GM18873 (cell line): ENCODE data around the gene SPATA2L.

Experiments used
- ATAC-seq: cut with Tn5 transposase; IDR thresholded peaks from one replicate; pipeline ENCODE4 v1.9.1; 2021; ENCODE audit warnings: mild to moderate bottlenecking, moderate library complexity, moderate number of reproducible peaks; ENCODE audit not compliant: unreplicated experiment, low FRiP score

Gene SPATA2L

DNA sequence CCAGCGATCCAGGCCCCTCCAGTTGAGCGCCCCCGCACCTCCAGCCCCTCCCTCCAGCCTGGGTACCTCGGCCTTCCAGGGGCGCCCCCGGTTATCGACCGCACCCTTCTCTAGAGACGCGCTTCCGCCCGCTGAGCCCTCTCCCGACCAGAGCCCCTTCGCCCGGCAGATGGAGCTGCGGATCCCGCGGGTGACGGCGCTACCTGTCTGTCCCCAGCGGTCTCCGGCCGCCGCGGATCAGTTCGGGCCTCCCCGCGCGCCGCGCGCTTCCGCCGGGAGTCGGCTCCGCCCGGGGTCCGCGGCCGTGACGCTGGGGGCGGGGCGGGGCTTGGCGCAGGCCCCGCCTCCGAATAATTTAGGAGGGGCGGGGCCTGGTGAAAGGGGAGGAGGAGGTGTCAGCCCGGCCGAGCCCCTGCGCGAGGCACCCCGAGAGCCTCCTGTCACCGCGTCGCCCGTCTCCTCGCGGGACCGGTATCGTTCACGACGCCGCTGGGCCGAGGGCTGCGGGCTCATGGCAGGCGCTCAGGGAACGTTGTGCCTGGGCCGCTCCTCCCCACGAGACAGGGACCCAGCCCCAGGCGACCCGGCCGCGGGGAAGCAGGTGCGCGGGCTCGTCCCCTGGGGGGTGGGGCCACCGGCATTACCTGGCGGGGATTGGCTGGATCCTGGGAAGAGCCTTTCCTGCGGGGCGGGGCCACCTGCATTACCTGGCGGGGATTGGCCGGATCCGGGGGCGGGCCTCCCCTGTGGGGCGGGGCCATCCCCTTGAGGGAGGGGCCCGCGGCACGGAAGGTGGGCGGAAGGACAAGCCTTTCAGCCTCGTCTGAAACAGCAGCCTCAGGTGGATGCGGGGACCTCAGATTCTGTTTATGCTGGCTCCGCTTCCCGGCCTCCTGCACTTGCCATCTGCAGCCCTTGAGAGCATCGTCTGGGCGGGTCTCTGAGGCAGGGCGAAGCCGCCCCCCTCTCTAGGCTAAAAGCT lies at the start of gene SPATA2L:
SPATA2L (minus strand) TSS at position 281 of the 982 bp plus-strand sequence. CDS start 473 bp downstream, outside the sequence.
- peak; percentile 47 for ATAC-seq

GRCh38 chr16:89749637-89750036 lies 48.1 kb upstream of the SPATA2L start:
- ATAC-seq: no peak

DNA sequence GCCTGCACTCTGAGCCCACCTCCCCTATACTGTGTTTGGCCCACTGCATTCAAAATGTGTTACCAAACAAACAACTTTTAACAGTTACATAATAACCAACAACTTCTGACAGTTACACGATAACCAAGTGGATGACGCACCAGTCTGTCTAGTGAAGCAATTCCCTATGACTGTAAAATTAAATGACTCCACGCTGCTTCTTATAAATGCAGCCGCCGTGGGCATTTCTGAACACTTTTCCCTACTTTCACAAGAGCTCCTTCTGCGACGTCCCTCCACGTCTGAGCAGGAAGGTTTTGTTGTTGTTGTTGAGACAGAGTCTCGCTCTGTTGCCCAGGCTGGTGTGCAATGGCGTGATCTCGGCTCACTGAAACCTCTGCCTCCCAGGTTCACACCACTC lies 47.4 kb upstream of the SPATA2L start:
- ATAC-seq: no peak

DNA sequence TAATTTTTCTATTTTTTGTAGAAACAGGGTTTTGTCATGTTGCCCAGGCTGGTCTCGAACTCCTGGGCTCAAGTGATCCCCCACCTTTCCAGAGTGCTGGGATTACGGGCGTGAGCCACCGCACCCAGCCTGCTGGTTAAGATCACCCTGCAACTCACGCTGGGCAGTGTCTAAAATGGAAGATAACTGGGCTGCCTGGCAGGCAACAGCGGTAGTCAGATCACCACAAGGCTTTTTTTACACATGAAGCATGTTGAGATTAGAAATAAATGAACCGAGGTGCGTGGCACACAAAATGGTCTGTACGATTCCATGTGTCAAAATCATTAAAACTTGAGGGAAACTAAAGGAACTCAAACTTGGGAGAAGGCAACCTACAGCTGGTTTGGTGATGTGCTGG lies 46.6 kb upstream of the SPATA2L start:
- no peak for ATAC-seq

GRCh38 chr16:89746043-89746442 lies 44.5 kb upstream of the SPATA2L start:
- no peak for ATAC-seq

DNA sequence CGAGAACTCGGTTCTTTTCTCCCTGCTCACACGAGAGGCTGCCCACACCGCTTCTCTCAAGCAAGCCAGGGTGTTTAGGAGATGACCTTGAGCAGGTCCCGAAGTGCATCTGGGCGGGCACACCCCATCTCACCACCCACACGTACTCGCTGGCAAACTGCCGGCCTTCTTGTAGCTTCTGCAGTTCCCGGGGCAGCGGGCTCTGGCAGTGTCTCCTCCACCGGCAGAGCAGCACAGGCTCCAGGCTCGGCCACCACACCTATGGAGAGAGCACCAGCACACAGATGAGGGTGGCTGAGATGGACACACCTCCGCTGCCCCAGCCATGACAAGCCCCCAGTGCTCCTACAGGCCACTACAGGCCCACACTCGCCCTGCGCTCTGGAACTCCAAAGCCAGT lies 43.3 kb upstream of the SPATA2L start:
- no peak for ATAC-seq

DNA sequence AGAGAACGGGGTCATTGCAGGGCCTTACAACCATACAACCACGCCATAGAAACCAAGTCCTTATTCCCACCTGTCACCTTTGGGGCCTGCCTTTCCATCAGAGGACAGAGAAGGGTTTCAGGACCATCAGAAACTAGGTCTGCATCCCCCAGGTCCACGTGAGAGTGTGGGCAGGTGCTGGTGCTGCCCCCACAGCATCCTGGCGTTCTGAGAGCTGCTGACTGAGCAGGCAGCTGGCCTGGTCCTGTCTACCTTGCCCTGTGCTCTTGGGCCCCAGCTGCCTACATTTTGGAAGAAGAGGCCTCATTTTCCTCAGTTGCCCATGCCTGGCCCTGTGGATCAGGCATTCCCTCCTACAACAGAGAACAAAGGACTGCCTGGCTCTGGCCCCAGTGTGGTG lies 41.4 kb upstream of the SPATA2L start:
- no peak for ATAC-seq

- ATAC-seq: no peak
Observed at GRCh38 chr16:89741342-89742014, 40.0 kb upstream of the SPATA2L start.

- ATAC-seq: no peak
Observed at GRCh38 chr16:89739383-89739782, 37.9 kb upstream of the SPATA2L start.

- ATAC-seq: no peak
Observed at GRCh38 chr16:89738538-89739317, 37.2 kb upstream of the SPATA2L start.

- no peak for ATAC-seq
Observed at GRCh38 chr16:89738072-89738377, 36.5 kb upstream of the SPATA2L start.

DNA sequence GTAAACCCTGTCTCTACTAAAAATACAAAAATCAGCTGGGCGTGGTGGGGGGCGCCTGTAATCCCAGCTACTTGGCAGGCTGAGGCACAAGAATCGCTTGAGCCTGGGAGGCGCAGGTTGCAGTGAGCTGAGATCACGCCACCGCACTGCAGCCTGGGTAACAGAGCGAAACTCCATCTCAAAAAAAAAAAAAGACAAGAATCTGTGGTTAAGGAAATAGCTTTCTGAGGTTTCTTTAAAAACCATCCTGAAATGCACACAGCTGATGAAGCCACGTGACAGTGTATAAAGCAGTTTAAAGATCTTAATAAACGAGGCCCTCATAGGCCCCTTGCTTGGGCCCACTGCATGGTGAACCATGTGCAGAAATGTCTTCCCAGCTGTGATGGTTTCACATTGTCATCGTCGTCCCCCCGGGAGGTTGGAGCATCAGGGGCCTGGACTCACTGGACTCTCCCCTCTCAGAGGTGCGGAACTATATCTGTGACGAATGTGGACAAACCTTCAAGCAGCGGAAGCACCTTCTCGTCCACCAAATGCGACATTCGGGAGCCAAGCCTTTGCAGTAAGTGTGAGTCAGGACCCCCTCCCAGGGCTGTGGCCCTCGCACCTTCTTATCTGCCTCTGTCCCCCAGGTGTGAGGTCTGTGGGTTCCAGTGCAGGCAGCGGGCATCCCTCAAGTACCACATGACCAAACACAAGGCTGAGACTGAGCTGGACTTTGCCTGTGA lies 36.0 kb upstream of the SPATA2L start:
- no peak for ATAC-seq

DNA sequence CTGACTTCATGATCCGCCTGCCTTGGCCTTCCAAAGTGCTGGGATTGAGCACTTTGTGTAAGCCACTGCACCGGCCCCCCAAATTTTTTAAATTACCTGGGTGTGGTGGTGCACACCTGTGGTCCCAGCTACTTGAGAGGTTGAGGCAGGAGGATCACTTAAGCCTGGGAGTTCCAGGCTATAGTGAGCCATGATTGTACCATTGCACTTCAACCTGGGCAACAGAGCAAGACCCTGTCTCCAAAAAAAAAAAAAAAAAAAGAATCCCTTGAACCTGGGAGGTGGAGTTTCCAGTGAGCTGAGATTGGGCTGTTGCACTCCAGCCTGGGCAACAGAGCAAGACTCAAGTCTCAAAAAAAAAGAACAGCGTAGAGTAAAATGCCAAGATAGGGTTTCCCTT lies 35.0 kb upstream of the SPATA2L start:
- no peak for ATAC-seq

DNA sequence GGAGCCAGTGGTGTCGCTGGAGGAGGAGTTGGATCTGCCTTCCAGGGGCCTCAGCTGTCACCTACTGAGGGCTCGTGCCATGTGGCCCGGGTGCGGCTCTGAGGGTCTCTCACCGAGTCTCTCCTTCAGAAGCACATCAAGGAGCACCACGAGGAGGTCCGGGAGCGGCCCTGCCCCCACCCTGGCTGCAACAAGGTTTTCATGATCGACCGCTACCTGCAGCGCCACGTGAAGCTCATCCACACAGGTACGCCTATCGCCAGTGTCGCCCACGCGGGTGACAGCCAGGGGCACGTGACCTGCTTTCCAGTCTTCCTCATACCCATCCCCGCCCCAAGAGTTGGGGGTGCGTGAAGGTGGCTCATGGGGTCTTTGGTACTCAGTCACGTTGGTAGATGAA lies 32.3 kb upstream of the SPATA2L start:
- no peak for ATAC-seq

GRCh38 chr16:89733322-89733721 lies 31.8 kb upstream of the SPATA2L start:
- ATAC-seq: no peak

GRCh38 chr16:89732918-89733242 lies 31.4 kb upstream of the SPATA2L start:
- ATAC-seq: no peak

- no peak for ATAC-seq
Observed at GRCh38 chr16:89732142-89732917, 30.8 kb upstream of the SPATA2L start.

DNA sequence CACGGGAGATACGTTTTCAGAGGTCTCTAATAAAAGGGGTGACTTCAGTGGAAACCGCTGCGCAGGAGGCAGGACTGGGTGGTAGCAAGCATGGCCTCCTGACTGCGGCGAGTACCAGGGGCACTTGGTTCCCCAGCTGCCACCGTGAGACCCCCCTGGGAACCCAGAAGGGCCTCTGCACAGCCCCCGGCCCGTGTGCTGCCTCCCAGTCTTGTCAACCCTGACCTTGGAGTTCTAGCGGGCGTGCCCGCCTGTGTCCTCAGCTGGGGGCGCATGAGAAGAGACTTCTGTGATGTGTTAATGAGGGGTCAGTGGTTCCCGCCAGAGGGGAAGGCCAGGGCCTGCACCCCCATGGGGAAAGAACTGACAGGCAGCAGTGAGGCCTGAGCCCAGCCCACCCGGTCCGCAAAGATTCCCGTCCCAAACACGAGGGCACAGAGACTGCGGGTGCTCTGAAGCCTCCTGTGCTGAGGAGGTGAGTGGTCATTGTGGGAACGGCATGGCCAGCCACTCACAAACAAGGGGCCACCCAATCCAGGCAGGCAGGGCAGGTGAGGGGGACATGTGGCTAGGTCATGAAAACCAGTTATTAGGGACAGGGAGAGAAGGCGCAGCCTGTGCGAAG lies 29.2 kb upstream of the SPATA2L start:
- ATAC-seq: no peak

DNA sequence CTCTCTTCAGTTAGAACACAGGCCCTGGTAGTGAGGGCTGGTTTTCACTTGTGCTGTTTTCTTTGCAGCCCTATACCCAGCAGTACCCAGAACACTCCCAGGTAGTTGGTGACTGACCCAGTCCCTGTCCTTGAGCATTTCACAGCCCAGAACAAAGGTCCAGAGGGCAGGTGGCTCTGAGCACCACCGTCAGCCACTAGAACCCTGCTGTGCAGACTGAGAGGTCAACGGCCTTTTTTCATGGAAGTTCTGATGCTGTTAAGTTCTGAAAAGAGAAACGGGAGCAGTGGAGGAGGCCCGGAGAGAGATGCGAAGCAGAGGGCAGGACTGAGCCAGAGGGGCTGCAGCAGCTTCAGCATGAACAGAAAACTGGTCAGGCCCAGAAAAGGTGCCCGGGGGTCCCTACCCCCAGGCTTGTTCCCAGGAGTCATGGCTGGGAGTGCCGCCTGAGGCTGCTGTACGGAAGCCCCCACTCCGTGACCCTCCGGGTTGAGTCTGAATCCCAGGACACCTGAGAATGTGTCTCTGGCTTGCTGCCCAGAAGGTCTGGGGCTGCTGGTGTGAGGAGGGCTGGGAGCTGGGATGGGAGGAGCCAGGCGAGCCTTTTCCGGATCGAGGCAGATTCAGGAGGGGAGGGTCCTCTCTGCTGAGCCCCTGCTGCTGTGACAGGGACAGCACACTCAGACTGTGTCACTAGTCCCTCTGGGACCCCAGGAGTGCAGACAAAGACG lies 28.5 kb upstream of the SPATA2L start:
- no peak for ATAC-seq
